IMR-90 (cell line): Measurements from ENCODE around the gene LMBR1L. TPM values are rescaled to one million over a fixed set of nuclear protein-coding genes. Genes with fewer than 3 reads are reported as not detected.
A peak's percentile ranks its signal among the peaks of the same experiment; 100 is the strongest.

Experiments used
- ATAC-seq: fragments of 200-7000 bp; cut with Tn5 transposase; 2 replicates; pipeline ENCODE4 v1.9.1; 2020; ENCODE audit warnings: low read depth, mild to moderate bottlenecking, moderate library complexity
- BruUV-seq: library from RNA; stranded (reverse); fragments of 400-500 nt; replicated peaks from 2 replicates; lab custom pipeline; 2021; lab: Mats Ljungman, UMichigan
- CTCF ChIA-PET: fragments of 300-600 bp; formaldehyde crosslinking; extraction: SDS; loops from one replicate; lab custom pipeline; 2021; ENCODE audit warnings: antibody characterized with exemption; lab: Yijun Ruan, JAX
- POLR2A ChIA-PET: fragments of 300-600 bp; sonication (Branson Sonifier 250); formaldehyde crosslinking; loops from one replicate; lab custom pipeline; 2022; ENCODE audit warnings: antibody characterized with exemption; ENCODE audit not compliant: unreplicated experiment; lab: Charles Lee
- DNase-seq: peaks from one replicate; pipeline ENCODE4 v3.0.0; 2013
- H2AFZ ChIP-seq: replicated peaks from 2 replicates; pipeline ENCODE3; 2013; ENCODE audit warnings: low read length, mild to moderate bottlenecking; ENCODE audit not compliant: poor library complexity
- H2AK5ac ChIP-seq: 2 replicates; pipeline ENCODE4 v1.6.1; 2013; ENCODE audit warnings: low read depth, low read length, inconsistent platforms
- H2AK9ac ChIP-seq: replicated peaks from 2 replicates; pipeline ENCODE3; 2013; ENCODE audit warnings: mild to moderate bottlenecking, low read depth, low read length, moderate library complexity; ENCODE audit not compliant: poor library complexity
- H2BK120ac ChIP-seq: 2 replicates; pipeline ENCODE4 v1.6.1; 2013; ENCODE audit warnings: low read depth, low read length, inconsistent platforms
- H2BK15ac ChIP-seq: 3 replicates; pipeline ENCODE4 v1.6.1; 2013; ENCODE audit warnings: low read depth, low read length, inconsistent platforms
- H2BK20ac ChIP-seq: 2 replicates; pipeline ENCODE4 v1.6.1; 2013; ENCODE audit warnings: low read depth, mild to moderate bottlenecking, inconsistent platforms, low read length, moderate library complexity
- H2BK5ac ChIP-seq: 2 replicates; pipeline ENCODE4 v1.6.1; 2013; ENCODE audit warnings: mild to moderate bottlenecking, low read depth, low read length, inconsistent platforms; ENCODE audit not compliant: poor library complexity, severe bottlenecking
- H3K14ac ChIP-seq: replicated peaks from 2 replicates; pipeline ENCODE4 v1.6.1; 2013; ENCODE audit warnings: low read depth, low read length, inconsistent platforms
- H3K18ac ChIP-seq: 2 replicates; pipeline ENCODE4 v1.6.1; 2013; ENCODE audit warnings: low read depth, low read length, control low read depth
- H3K23ac ChIP-seq: 2 replicates; pipeline ENCODE4 v1.6.1; 2013; ENCODE audit warnings: low read depth, low read length, inconsistent platforms
- H3K27ac ChIP-seq: 2 replicates; pipeline ENCODE4 v1.5.1; 2013; ENCODE audit warnings: mild to moderate bottlenecking, control low read depth, low read length; ENCODE audit not compliant: insufficient read depth
- H3K27me3 ChIP-seq: 2 replicates; pipeline ENCODE4 v1.6.1; 2013; ENCODE audit warnings: low read length; ENCODE audit not compliant: control insufficient read depth, insufficient read depth
- H3K36me3 ChIP-seq: 2 replicates; pipeline ENCODE4 v1.6.1; 2013; ENCODE audit warnings: low read length, mixed read lengths; ENCODE audit not compliant: control insufficient read depth, insufficient read depth
- H3K4ac ChIP-seq: 2 replicates; pipeline ENCODE4 v1.6.1; 2013; ENCODE audit warnings: low read depth, low read length, inconsistent platforms
- H3K4me1 ChIP-seq: 2 replicates; pipeline ENCODE4 v1.6.1; 2013; ENCODE audit warnings: low read length, mixed read lengths; ENCODE audit not compliant: control insufficient read depth, insufficient read depth
- H3K4me2 ChIP-seq: 2 replicates; pipeline ENCODE4 v1.6.1; 2013; ENCODE audit warnings: low read depth, mild to moderate bottlenecking, control low read depth, low read length, moderate library complexity
- H3K4me3 ChIP-seq: 2 replicates; pipeline ENCODE4 v1.5.1; 2013; ENCODE audit warnings: low read depth, mild to moderate bottlenecking, control low read depth, low read length, moderate library complexity; ENCODE audit not compliant: insufficient read depth
- H3K56ac ChIP-seq: 2 replicates; pipeline ENCODE4 v1.6.1; 2013; ENCODE audit warnings: low read length, inconsistent platforms; ENCODE audit not compliant: insufficient read depth; ENCODE audit errors: extremely low read depth
- H3K79me1 ChIP-seq, 2 experiments: 2 replicates each; pipeline ENCODE4 v1.6.1; 2013; ENCODE audit warnings: low read length in 2 of 2, inconsistent platforms in 1 of 2, low read depth in 1 of 2
- H3K9ac ChIP-seq: 2 replicates; pipeline ENCODE4 v1.6.1; 2013; ENCODE audit warnings: low read depth, low read length, control low read depth
- H3K9me1 ChIP-seq: 2 replicates; pipeline ENCODE4 v1.6.1; 2013; ENCODE audit warnings: low read length, inconsistent platforms; ENCODE audit not compliant: insufficient read depth
- H3K9me3 ChIP-seq: 2 replicates; pipeline ENCODE4 v1.6.1; 2013; ENCODE audit warnings: low read length; ENCODE audit not compliant: control insufficient read depth, insufficient read depth
- H4K20me1 ChIP-seq: 2 replicates; pipeline ENCODE4 v1.6.1; 2013; ENCODE audit warnings: low read length, inconsistent platforms; ENCODE audit not compliant: insufficient read depth
- H4K5ac ChIP-seq: 2 replicates; pipeline ENCODE4 v1.6.1; 2013; ENCODE audit warnings: mild to moderate bottlenecking, low read depth, low read length, control low read depth
- H4K8ac ChIP-seq, 2 experiments: 2 replicates each; pipeline ENCODE4 v1.6.1; 2013; ENCODE audit warnings: low read depth in 2 of 2, low read length in 2 of 2, control low read depth in 1 of 2, inconsistent platforms in 1 of 2
- H4K91ac ChIP-seq: 2 replicates; pipeline ENCODE4 v1.6.1; 2013; ENCODE audit warnings: low read depth, low read length, inconsistent platforms; ENCODE audit not compliant: insufficient read depth
- RAD21 ChIP-seq: IDR thresholded peaks from 2 replicates; pipeline ENCODE4 v1.6.1; 2012; ENCODE audit warnings: low read length, improper control_type of control experiment
- WGBS, 2 experiments: methylation state at CpG; one replicate each; pipeline versions ENCODE4 v1.1.5 to v1.1.7; 2013; ENCODE audit warnings: missing lambda C conversion rate in 2 of 2; ENCODE audit not compliant: insufficient read length in 1 of 2; ENCODE audit errors: extremely low coverage in 2 of 2; 5-methylcytosine and 5-hydroxymethylcytosine counted together
- dilution Hi-C: fragments of 300-500 bp; cut with HindIII; formaldehyde crosslinking; loops from one replicate; pipeline ENCODE4 v1.14.3; 2018; ENCODE audit warnings: low sequenced_read_pairs; ENCODE audit not compliant: unreplicated experiment
- in situ Hi-C: fragments of 300-500 bp; cut with MboI; formaldehyde crosslinking; loops from 3 replicates; pipeline ENCODE4 v1.14.3; 2019; ENCODE audit warnings: low sequenced_read_pairs, inconsistent platforms, mixed read lengths
- intact Hi-C: fragments of 100-400 bp; cut with micrococcal nuclease; formaldehyde crosslinking; loops from 2 replicates; pipeline ENCODE4 v1.10.0; 2022
- polyA plus RNA-seq, 3 experiments: library from polyadenylated mRNA; depleted of rRNA; stranded (reverse); fragments of >200 nt; gene quantifications; 2 replicates each; pipeline ENCODE4 v1.2.3, GENCODE V29; 2012; ENCODE audit warnings: low replicate concordance in 1 of 3
- total RNA-seq: library from RNA; depleted of rRNA; stranded (reverse); fragments of >200 nt; gene quantifications from 2 replicates; pipeline ENCODE4 v1.2.3, GENCODE V29; 2012

LMBR1L gene
- total and polyA plus RNA-seq, 2 of the 4 experiments (the other 2 are of a cell fraction), result 33.0 to 44.6 TPM

GRCh38 chr12:49057888-49058287 is 52.8 kb downstream of the LMBR1L start:
- Histone ChIP-seq H2AFZ (no peak overlapping the region), H3K4ac (peak overlapping the region; percentile 36; the same call in 1 of the 2 replicates), H3K14ac (peak overlapping the region; percentile 95), H3K9me3 (no peaks in the 10 kb centered on the region), H3K4me2 (peak overlapping the region; percentile 97), H4K20me1 (peaks cover 66% of the 10 kb centered on the region), H3K79me1 (peaks cover 19 to 76% of the 10 kb centered on the region in 2 experiments; a peak in 3 of 4 replicates), H2BK5ac (no peak overlapping the region), H3K9ac (peak overlapping the region; percentile 94), H2BK120ac (no peak overlapping the region), H4K91ac (no peak overlapping the region), H3K27me3 (no peaks in the 10 kb centered on the region), H3K36me3 (peaks cover 23% of the 10 kb centered on the region), H3K56ac (peak overlapping the region; percentile 81; the same call in 1 of the 2 replicates), H2BK15ac (no peak overlapping the region), H3K4me3 (peak overlapping the region; percentile 81), H3K18ac (no peak overlapping the region), H3K27ac (peak overlapping the region; percentile 4), H2BK20ac (no peak overlapping the region), H3K9me1 (peaks cover 24% of the 10 kb centered on the region), H4K5ac (no peak overlapping the region), H2AK5ac (peak overlapping the region; percentile 20; the same call in 1 of the 2 replicates), H3K4me1 (peaks cover 7% of the 10 kb centered on the region), H2AK9ac (peak overlapping the region; percentile 98), H4K8ac (no peak overlapping the region), H3K23ac (peak overlapping the region; percentile 81)
- in situ Hi-C loops, result no loop called here
- no peak for DNase-seq
- TF ChIP-seq RAD21, result no peak
- ChIA-PET POLR2A (no interaction called here), CTCF (no interaction called here)
- BruUV-seq, result no TSS peak
- intact Hi-C loops, result no loop called here
- no CpG with 5 or more reads among the region's 4 CpGs for whole genome bisulfite sequencing, 2 experiments
- dilution Hi-C loops, result no loop called here
- ATAC-seq, result no peak
